AG09309 (cell line): ENCODE results near the gene MARK2.

Experiments used
- DNase-seq: peaks from one replicate; pipeline ENCODE4 v3.0.0-alpha.2; 2010; ENCODE audit warnings: low read depth
- H3K4me3 ChIP-seq: 2 replicates; pipeline ENCODE4 v1.5.1; 2011; ENCODE audit warnings: mild to moderate bottlenecking, low read depth, low read length, moderate library complexity; ENCODE audit not compliant: control insufficient read depth
- TF ChIP-seq, protein P1 (sequence below): IDR thresholded peaks from 2 replicates; pipeline ENCODE4 v1.5.1; 2011; ENCODE audit warnings: mild to moderate bottlenecking, low read depth, low read length, inconsistent platforms; ENCODE audit not compliant: insufficient read depth, control insufficient read depth; ENCODE audit errors: missing control alignments

The MARK2 gene

DNA sequence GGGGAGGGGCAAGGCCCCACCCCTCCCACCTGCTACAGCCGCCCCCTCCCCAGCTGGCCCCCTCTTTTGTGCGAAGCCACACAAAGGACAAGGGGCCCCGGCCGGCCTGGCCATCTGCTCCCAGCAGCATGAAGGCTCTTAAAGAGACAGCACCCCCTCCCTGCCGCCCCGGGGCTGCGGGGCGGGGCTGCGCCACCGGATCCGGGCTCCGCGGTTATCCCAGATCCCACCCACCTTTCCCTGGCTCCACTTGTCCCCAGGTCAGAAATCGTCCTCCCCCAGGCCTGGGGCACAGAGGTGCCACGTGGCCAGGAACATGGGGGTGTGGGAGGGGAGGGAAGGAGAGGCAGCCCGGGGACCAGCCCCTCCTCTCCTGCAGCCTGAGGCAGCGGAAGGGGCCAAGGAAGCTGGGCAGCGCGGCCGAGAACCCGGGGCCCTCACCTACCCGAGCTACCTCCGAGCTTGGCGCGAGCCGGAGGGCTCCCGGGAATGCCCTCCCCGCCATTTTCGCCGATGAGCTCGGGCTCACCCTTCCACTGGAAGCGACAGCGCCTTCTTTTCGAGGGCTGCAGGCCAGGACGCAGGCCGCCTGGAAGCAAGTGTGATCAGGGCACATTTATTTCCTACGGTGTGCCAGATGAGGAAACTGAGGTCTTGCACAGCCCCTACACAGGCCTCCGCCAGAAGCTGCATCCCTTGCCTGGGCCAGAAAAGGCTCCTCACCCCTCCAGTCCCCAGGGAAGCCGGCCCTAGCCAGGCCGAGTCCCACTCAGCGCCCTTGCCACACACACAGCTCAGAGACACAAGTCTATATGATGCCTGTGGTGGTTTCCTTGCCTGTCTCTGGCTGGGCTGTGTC lies 80.6 kb downstream of the MARK2 start:
- TF ChIP-seq, protein P1, sequence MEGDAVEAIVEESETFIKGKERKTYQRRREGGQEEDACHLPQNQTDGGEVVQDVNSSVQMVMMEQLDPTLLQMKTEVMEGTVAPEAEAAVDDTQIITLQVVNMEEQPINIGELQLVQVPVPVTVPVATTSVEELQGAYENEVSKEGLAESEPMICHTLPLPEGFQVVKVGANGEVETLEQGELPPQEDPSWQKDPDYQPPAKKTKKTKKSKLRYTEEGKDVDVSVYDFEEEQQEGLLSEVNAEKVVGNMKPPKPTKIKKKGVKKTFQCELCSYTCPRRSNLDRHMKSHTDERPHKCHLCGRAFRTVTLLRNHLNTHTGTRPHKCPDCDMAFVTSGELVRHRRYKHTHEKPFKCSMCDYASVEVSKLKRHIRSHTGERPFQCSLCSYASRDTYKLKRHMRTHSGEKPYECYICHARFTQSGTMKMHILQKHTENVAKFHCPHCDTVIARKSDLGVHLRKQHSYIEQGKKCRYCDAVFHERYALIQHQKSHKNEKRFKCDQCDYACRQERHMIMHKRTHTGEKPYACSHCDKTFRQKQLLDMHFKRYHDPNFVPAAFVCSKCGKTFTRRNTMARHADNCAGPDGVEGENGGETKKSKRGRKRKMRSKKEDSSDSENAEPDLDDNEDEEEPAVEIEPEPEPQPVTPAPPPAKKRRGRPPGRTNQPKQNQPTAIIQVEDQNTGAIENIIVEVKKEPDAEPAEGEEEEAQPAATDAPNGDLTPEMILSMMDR, result no peak
- H3K4me3 ChIP-seq, result no peak overlapping the region
- DNase-seq, result no peak

DNA sequence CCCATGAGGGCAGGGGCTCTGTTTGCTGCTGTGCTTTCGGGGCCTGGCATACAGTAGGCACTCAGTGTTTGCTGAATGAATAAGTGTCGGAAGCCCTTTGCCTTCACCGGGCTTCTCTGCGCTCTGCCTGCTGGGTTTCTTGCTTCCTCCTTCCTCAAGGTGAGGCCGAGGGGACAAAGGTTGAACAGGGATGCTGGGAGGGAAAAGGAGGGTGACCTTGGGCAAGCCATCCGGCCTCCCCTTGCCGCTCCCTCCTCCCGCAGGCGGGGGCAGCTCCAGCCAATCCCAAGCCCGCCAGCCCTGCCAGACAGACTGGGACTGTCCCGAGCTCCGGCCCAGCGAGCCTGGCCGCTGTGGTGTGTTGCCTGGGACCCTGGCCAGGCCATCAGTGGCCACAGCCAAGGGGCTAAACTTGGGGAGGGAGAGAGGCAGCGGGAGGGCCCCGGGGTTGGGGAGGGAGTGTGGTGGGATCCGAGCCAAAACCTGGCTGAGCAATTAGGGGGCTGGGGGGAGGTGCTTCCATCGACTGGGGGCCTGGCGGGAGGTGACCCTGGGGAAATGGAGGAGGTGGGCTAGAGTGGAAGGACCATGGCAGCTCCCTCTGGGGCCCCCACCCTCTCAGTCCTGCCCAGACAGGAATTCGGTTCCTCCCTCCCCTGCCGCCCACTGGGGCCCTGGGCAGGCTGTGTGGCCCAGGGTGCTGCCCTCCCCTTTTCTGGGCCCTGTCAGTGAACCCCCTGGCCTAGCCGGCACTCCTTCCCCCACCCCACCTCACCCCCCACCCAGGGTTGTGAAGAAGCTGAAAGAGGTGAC lies 81.4 kb downstream of the MARK2 start:
- no peak for DNase-seq
- H3K4me3 ChIP-seq, result no peak overlapping the region
- TF ChIP-seq, protein P1, result no peak

DNA sequence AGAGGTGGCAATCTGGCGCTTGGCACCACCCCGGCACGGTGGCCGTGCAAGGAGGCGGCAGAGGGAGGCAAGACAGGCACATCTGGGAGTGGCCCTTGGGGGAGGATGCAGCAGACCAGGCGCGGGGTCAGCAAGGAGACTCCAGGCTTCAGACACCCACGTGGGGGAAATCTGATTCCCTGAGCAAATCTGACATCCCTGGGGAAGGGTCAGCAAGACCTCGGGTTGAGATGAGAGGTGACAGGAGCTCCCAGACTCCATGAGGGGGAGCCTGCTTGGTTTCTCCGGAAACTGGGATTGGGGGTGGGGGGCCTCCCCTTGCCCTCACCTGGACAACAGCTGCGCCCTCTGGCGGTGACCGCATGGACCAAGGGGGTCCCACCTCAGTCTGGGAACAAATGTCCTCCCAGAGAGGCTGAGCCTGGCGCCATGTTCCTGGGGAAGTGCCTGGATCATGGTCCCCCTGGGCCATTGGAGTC lies 82.1 kb downstream of the MARK2 start:
- TF ChIP-seq, protein P1, result peak; percentile 32
- H3K4me3 ChIP-seq, result no peak overlapping the region
- no peak for DNase-seq

DNA sequence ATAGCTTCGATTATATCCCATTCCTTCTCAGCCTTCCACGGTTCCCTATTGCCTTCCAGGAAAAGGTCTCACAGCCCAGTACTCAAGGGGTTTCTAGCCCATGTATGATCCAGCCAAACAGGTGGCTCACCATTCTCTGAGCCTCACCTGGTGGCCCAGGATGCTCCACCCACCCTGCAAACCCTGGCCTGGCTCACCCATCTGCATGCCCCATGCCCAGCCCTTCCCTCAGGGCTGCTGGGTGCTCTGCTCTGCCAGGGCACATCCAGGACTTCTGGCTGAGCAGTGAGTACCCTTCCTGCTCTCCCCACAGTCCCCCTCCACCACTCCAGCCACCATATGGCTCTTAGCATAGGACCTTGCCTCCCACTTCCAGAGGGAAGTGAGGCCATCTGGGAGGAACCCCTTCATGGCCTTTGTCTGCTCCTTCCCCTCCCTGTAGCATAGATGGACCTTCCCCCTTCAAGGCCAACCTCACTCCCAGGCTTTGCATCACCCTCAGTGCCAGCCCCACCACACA lies 83.8 kb downstream of the MARK2 start:
- no peak overlapping the region for H3K4me3 ChIP-seq
- TF ChIP-seq, protein P1, result no peak
- no peak for DNase-seq

DNA sequence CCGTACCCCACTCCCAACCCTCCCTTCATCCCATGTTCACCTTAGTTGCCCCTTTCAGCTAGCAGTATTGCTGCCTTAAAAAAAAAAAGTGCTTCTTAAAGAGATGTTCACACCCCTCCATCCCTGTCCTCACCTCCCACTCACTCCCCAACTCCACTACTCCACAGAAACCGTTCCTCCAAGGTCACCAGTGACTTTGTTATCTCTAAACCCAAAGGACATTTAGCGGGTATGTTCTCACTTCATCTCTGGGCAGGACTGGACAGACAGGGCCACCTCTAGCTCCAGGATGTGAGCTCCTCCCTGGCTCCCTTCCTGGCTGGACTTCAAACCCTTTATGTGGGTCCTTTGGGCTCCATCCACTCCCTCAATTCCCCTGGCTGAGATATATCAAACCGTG lies 84.4 kb downstream of the MARK2 start:
- TF ChIP-seq, protein P1, result no peak
- no peak overlapping the region for H3K4me3 ChIP-seq
- no peak for DNase-seq

DNA sequence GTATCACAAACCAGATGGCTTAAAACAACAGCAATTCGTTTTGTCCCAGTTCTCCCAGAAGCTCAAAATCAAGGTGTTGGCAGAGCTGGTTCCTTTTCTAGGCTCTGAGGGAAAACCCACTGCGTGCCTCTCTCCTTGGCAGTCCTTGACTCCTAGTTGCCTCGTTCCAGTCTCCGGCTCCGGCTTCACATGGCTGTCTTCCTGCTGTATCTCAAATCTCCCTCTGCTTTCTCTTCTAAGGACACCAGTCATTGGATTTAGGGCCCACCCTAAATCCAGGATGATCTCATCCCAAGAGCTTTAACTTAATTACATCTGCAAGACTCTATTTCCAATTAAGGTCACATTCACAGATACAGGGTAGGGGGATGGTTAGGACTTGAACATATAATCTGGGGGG lies 90.7 kb downstream of the MARK2 start:
- TF ChIP-seq, protein P1, result no peak
- H3K4me3 ChIP-seq, result no peak overlapping the region
- no peak for DNase-seq
